GM21786 (cell line): ENCODE measurements around the gene FAM50A.
"Not testable (repeated sequence)": the region's sequence is repeated elsewhere in the genome, so short reads cannot be mapped to it uniquely, and the experiment has no call there.

ENCODE experiments used
- ATAC-seq: cut with Tn5 transposase; IDR thresholded peaks from one replicate; pipeline ENCODE4 v1.9.1; 2021; ENCODE audit not compliant: unreplicated experiment

FAM50A gene

GRCh38 chrX:154481911-154482601 lies 38.1 kb downstream of the FAM50A start:
- ATAC-seq = no peak

- no peak for ATAC-seq
These were observed 38.8 kb downstream of the FAM50A start for GRCh38 chrX:154482786-154483185.

GRCh38 chrX:154483325-154483724 lies 39.4 kb downstream of the FAM50A start:
- ATAC-seq = no peak

- no peak for ATAC-seq
These were observed 40.6 kb downstream of the FAM50A start for GRCh38 chrX:154484255-154485149.

- ATAC-seq = no peak
These were observed 41.5 kb downstream of the FAM50A start for GRCh38 chrX:154485150-154486051.

GRCh38 chrX:154486052-154486395 lies 42.1 kb downstream of the FAM50A start:
- no peak for ATAC-seq

GRCh38 chrX:154486396-154487207 lies 42.7 kb downstream of the FAM50A start, which contains the start of gene UBL4A:
UBL4A (minus strand) TSS chrX:154486615; CDS start chrX:154486584, 31 bp downstream.
- ATAC-seq = no peak

- ATAC-seq = no peak
These were observed 43.8 kb downstream of the FAM50A start for GRCh38 chrX:154487518-154488290.

- no peak for ATAC-seq
These were observed 44.6 kb downstream of the FAM50A start for GRCh38 chrX:154488336-154489075.

- ATAC-seq = no peak
These were observed 45.2 kb downstream of the FAM50A start for GRCh38 chrX:154489182-154489581.

- peak; percentile 13 for ATAC-seq
These were observed 46.1 kb downstream of the FAM50A start for GRCh38 chrX:154490021-154490413.

- peak; percentile 80 for ATAC-seq
These were observed 46.6 kb downstream of the FAM50A start, which contains the start of gene SLC10A3 for GRCh38 chrX:154490414-154491083. SLC10A3 (minus strand) TSS chrX:154490629; CDS start chrX:154488940, 1,689 bp downstream.

- ATAC-seq = no peak
These were observed 50.8 kb downstream of the FAM50A start for GRCh38 chrX:154494715-154495114.

- ATAC-seq = no peak
These were observed 51.6 kb downstream of the FAM50A start for GRCh38 chrX:154495472-154495922.

GRCh38 chrX:154496591-154497137 lies 52.7 kb downstream of the FAM50A start:
- not testable (repeated sequence) for ATAC-seq
